GM10266 (cell line): ENCODE results near the gene ZFYVE28.

ENCODE experiments used
- DNase-seq: peaks from one replicate; pipeline ENCODE4 v3.0.0; 2012; ENCODE audit errors: extremely low spot score
- TF ChIP-seq, protein P1 (sequence below): IDR thresholded peaks from 2 replicates; pipeline ENCODE4 v1.5.1; 2012; ENCODE audit warnings: mild to moderate bottlenecking, low read depth; ENCODE audit not compliant: control insufficient read depth, insufficient read depth; ENCODE audit errors: missing control alignments

The ZFYVE28 gene

DNA sequence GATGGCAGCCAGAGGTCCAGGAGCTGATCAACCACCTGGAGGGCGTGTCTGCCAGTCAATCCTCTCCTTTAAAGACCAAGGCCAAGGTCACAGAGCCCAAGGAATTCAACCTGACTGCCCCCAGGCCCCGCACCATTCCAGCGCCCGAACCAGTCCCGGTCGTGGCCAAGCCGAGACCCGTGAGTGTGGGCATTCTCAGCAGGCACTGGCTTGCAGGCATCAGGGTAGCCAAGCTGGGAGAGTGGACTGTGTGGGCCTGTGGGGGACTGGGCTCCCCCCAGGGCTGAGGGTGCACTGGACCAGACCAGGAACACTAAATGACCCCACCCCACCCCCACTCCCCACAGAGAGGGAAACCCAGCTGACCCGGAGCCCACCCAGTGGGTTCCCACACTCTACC lies 26.7 kb upstream of the ZFYVE28 start:
- TF ChIP-seq, protein P1, sequence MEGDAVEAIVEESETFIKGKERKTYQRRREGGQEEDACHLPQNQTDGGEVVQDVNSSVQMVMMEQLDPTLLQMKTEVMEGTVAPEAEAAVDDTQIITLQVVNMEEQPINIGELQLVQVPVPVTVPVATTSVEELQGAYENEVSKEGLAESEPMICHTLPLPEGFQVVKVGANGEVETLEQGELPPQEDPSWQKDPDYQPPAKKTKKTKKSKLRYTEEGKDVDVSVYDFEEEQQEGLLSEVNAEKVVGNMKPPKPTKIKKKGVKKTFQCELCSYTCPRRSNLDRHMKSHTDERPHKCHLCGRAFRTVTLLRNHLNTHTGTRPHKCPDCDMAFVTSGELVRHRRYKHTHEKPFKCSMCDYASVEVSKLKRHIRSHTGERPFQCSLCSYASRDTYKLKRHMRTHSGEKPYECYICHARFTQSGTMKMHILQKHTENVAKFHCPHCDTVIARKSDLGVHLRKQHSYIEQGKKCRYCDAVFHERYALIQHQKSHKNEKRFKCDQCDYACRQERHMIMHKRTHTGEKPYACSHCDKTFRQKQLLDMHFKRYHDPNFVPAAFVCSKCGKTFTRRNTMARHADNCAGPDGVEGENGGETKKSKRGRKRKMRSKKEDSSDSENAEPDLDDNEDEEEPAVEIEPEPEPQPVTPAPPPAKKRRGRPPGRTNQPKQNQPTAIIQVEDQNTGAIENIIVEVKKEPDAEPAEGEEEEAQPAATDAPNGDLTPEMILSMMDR, result no peak
- DNase-seq, result no peak

DNA sequence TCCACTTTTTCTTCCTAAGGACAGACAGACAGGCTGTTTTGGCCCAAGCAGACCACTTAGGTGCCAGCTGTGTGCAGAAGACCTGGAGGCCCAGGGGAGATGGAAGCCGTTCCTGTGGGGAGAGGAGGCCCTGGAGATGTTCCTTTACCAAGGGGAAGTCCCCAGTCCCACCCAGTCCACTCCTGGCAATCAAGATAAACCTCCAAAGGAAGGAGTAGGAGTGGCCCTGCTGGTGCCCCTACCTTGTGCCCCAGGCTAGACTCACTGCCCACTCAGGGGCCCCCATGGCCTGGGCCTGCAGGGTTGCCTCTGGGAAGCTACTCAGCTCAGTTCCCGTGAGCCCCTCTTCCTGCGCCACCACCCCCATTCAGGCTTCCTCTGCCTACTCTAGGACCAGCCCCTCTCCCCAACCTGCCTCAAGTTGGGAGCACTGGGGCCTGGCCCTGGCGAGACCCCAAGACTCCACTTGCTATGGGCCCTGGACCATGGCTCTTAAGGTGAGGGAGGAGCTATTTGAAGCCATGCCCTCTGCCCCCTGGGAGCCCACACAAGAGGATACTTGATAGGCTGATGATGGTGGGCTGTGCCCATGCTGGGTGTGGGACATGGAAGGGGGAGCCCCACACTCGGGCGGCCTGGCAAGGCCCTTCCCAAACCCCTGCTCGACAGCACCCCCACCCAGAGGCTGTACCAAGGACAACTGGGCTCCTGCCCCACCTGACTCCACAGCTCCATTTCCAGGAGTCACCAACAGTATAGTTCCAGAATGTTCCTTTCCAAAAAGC lies 25.7 kb upstream of the ZFYVE28 start:
- TF ChIP-seq, protein P1, result no peak
- DNase-seq, result no peak

DNA sequence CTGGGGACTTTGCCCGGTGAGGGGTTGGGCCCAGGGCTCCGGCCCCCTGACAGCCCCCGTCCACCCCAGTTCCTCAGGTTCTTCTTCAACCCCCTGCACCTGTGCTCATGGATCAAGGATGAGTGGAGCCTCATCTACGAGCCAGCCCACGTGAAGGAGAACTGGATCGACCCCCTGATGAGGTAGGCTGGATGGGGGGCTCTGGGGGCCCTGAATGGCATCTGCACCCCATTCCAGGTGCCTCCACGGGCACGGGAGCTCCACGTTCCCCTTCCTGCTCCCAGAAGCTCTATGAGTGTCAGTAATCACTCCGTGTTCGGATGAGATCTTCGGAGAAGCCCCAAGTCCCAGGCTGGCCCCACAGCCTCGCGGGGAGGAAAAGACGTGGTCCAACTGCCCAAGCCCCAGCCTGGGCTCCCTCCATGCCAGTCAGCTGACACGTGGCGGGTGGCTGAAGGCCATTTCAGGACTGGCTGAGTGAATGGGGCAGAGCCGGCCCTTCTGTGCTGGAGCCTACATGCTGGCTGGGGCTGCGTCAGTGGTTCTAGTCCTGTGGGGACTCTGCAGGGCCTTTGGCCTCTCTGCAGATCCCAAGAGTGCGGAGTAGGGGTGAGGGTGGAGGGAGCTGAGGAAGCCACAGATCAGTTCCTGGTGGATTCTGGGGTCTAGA lies 24.8 kb upstream of the ZFYVE28 start:
- TF ChIP-seq, protein P1, result no peak
- DNase-seq, result no peak

DNA sequence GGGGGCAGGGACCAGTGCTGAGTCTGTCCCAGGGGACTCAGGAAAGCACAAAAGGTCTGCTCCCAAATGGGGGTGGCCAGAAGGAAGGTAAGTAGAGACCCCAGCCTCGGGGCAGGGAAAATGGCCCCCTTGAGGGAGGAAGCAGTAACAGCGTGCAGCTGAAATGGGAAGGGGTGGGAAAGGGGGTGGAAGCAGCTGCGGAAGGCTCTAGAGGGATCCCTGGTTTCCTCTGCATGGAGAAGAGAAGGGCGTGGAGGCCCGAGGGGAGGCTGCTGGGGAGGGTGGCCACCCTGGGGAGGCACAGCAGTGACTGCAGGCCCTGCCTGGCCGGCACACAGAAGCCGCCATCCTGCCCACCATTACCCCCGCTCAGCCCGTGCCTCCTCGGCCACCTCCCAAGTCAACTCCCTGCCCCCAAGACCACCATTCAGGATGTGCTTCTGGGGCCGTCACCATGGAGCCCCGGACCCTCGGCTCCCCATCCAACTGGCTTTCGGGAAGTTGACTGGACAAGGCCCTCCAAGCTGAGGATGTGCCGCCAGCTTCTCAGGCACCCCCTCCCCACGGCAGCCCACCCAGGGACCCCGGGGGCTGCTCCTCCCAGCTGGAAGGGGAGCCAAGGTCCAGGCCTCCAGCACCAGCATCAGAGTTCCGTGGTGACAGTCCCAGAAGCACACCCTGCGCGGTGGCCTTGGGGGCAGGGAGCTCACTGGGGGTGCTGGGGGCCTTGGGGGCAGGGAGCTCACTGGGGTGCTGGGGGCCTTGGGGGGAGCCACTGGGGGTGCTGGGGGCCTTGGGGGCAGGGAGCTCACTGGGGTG lies 23.9 kb upstream of the ZFYVE28 start:
- DNase-seq, result no peak
- TF ChIP-seq, protein P1, result no peak

DNA sequence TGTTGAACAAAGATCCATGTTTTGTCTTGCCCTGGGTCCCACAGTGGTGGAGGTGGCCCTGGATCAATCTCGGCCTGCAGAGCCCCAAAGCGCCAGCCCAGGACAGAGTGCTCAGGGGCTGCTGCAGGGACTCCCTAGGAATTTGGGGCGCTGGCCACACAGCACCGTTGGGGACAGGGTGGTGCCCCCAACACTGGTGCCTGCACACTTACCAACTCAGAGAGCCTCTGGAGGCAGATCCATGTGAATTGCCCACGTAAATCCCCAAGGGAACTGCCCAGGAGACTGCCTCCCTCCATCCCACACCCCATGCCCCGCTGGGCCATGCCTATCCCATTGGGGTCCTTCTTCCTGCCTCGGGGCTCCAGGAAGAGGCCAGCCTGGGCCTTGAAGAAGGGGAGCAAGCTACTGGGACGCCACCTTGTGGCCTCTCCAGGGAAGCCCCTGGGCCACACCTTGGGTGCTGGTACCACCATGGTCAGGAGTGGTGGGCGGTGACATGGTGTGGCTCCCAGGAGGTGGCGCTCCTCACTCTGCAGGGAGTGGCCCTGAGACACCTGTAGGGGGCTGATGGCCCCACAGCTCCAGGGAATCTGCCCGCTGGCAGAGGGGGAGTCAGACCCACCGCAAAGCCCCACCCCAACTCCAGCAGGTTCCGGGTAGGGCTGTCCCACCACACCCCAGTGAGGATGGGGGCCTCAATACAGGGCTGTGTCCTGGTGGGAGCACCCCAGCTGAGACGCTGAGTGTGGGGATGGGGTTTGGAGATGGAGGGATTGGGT lies 23.1 kb upstream of the ZFYVE28 start:
- TF ChIP-seq, protein P1, result peak; percentile 89
- DNase-seq, result peak; percentile 96

DNA sequence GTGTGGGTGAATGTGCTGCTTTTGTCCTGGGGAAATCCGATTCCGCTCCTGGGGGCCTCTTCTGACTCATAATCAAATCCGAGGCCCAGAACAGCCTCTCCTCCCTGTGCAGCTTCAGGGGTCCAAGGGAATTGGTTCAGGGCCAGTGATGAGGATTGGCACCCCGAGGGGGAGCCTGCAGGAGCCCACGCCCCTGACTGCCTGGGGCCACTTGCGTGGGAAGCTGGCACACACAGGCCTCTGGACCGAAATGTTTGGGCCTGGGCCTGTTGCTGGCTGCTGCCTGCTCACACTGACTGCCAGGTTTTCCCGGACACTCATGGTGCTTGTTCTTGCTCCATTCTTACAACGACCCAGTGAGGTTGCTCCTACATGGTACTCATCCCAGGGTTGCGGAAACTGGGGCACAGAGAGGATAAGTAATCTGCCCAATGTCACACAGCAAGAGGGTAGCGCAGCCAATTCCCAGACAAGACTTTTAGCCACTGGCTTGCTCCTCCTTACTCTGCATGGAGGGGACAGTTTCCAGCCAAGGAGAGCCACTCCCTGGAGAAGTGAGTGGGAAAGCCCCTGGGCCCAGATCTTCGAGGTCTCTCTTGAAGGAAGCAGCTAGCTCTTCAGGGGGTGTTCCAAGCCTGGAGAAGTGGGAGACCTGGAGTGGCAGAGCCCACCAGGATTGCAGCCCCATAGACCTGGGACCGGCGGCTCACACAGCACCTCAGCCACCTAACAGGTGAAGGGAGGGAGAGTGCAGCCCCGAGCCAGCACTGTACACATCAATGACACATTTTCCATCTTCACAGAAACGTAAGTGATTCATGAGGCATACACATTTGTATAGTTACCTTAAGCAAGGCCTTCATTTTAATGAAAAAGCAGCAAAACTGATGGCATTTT lies 20.6 kb upstream of the ZFYVE28 start:
- TF ChIP-seq, protein P1, result no peak
- no peak for DNase-seq
